UCSD-AML1 (cell line): ENCODE results near the gene CILP2.

ENCODE experiments used
- DNase-seq: peaks from one replicate; lab custom pipeline; 2025; ENCODE audit not compliant: unreplicated experiment; lab: John Stamatoyannopoulos, UW

Gene CILP2

GRCh38 chr19:19563348-19563848, 25.3 kb downstream of the CILP2 start:
- DNase-seq = no peak

- DNase-seq = no peak
These were observed 28.2 kb downstream of the CILP2 start for GRCh38 chr19:19566306-19566705.

GRCh38 chr19:19567391-19567790, 29.3 kb downstream of the CILP2 start:
- no peak for DNase-seq

- no peak for DNase-seq
These were observed 31.0 kb downstream of the CILP2 start for GRCh38 chr19:19568802-19569756.

- no peak for DNase-seq
These were observed 32.5 kb downstream of the CILP2 start for GRCh38 chr19:19570571-19570970.

GRCh38 chr19:19571071-19571786, 33.2 kb downstream of the CILP2 start:
- DNase-seq = no peak

- no peak for DNase-seq
These were observed 37.3 kb downstream of the CILP2 start for GRCh38 chr19:19575411-19575810.

- DNase-seq = no peak
These were observed 40.2 kb downstream of the CILP2 start for GRCh38 chr19:19578252-19578651.

- no peak for DNase-seq
These were observed 41.7 kb downstream of the CILP2 start for GRCh38 chr19:19579533-19580361.

GRCh38 chr19:19580418-19580817, 42.4 kb downstream of the CILP2 start:
- no peak for DNase-seq

- no peak for DNase-seq
These were observed 43.3 kb downstream of the CILP2 start for GRCh38 chr19:19581391-19581790.

- DNase-seq = no peak
These were observed 44.4 kb downstream of the CILP2 start for GRCh38 chr19:19582471-19582870.

GRCh38 chr19:19584356-19584755, 46.3 kb downstream of the CILP2 start:
- DNase-seq = no peak

GRCh38 chr19:19587771-19588170, 49.7 kb downstream of the CILP2 start:
- DNase-seq = no peak

- no peak for DNase-seq
These were observed 50.5 kb downstream of the CILP2 start for GRCh38 chr19:19588546-19588945.

GRCh38 chr19:19591133-19591825, 53.2 kb downstream of the CILP2 start:
- no peak for DNase-seq

- DNase-seq = no peak
These were observed 54.6 kb downstream of the CILP2 start for GRCh38 chr19:19592690-19593089.

- no peak for DNase-seq
These were observed 56.3 kb downstream of the CILP2 start for GRCh38 chr19:19594381-19594780.

- DNase-seq = no peak
These were observed 57.2 kb downstream of the CILP2 start for GRCh38 chr19:19595171-19595701.
